Fibroblast of the conjunctiva (primary cell): ENCODE measurements around the gene GLRX5.

Source experiments
- DNase-seq: peaks from one replicate; pipeline ENCODE4 v3.0.0-alpha.2; 2010; ENCODE audit warnings: low read depth

The GLRX5 gene

DNA sequence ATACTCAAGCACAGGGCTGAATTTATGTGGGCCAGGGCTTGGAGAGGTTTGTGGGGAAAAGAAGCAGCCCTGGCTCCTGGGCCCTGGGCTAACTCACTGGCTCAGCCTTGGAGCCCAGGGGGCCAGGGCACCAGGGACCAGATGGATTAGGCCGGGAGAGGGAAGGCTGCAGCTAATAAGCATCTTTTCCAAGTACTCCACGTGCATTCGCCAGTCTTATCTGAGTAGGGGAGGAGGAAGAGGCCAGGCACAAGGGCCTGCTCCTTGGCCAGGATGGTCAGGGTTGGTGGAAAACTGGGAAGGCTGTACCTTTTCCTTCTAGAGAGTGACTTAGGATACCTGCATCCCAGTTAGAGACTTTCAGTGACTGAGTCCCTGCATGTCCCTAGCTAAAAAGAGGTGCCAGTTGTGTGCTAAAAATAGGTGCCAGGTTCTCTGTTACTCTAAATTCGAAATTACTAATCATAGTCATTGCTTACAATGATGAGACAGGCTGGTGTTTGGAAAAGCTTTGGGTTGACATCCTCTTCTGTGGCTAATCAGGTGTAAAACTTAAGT lies 1.3 kb downstream of the GLRX5 start:
- no peak for DNase-seq

DNA sequence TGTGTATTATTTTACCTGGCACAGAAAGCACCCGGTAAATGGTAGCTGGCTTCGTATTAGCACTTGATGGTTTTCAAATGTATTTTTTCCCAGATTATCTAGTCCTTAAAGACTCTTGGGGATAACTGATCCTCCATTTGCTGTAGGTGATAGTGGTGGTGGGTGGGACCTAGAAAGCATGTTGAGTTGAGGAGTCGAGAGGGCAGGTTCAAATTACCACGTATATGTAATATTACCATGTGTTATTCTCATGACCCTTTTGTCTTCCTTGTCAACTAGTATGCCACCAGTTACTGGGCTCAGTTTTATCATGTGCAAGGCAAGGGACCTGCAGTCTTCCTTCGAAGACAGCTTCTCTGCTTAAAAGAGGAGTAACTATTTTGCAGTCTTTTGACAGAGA lies 1.8 kb downstream of the GLRX5 start:
- DNase-seq, result no peak

DNA sequence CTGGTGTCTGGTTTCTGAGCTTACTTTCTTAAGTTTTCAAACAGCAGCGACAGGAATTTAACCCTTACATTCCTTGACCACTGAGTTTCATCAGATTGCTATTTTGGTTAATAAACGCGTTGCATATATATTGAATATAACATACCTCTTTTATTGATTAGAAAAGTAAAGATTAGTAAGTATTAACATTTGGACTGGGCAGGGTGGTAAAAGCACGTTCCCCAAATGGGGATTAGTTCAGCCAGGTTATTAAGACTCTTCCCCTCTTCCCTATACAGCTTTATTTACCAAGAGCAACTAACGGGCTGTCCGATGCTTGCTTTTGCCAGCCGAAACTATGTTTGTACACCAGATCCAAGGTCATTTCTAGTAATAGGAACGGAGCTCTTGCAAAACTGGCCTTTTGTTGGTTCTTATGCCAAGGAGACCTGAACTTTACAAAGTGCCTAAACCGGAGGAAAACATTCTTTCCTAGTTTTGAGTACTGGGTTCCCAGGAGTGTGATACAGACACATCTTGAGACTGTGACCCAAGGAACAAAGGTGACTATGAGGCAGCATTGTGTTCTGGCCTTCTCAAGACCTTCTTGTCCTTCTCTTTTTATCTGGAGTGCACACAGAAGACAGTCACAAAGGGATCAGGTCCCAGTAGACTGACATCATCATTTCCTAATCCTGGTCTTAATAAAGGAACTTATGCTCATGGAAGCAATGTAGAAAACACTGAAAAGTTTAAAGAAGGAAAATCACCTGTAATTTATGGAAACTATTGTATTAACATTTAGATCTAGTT lies 2.6 kb downstream of the GLRX5 start:
- DNase-seq, result no peak

GRCh38 chr14:95538801-95539509 lies 4.1 kb downstream of the GLRX5 start:
- DNase-seq, result no peak

DNA sequence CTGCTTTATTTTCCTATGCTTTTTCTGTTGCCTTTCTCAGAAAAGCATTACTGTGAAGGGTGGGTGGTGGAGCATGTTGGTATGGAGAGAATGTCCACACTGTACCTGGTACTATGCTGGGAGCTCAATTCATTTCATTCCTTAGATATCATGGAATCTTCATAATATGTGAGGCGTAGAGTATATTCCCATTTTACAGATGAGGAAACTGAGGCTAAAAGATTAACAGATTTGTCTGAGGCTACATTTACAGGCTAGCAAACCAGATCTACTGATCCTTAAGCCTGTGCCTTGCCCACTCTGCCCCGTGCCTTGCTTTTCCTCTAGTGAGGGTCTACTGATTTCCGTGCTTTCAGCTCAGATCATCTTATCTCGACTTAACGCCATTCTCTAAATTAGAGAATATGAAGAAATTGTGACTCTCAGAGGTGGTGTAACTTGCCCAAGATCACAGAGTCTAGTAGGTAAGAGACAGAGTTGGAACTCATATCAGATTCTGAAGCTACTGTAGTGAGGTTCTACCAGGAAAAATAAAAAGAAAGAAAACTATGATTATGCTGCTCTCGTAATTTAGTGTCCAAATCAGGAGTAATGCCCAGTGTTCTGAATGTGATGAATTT lies 5.5 kb downstream of the GLRX5 start:
- no peak for DNase-seq

DNA sequence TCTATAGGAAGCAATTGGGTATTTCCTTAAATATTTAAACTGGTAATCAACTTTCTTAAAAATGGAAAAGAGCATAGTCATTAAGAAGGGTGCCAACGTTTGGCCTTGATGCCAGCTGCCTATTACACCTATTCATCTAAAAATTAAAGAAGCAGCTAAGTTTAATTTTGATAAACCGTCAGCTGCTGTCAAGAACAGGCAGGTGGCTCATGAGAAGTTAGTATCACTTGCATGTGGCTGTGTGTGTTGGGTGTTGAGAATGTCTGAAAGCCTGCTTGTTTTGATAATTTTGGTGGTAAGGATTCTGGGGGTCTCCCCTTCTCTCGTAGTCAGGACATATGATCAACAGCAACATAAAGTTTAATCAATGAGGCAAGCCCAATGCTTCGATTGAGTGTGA lies 6.5 kb downstream of the GLRX5 start:
- no peak for DNase-seq

DNA sequence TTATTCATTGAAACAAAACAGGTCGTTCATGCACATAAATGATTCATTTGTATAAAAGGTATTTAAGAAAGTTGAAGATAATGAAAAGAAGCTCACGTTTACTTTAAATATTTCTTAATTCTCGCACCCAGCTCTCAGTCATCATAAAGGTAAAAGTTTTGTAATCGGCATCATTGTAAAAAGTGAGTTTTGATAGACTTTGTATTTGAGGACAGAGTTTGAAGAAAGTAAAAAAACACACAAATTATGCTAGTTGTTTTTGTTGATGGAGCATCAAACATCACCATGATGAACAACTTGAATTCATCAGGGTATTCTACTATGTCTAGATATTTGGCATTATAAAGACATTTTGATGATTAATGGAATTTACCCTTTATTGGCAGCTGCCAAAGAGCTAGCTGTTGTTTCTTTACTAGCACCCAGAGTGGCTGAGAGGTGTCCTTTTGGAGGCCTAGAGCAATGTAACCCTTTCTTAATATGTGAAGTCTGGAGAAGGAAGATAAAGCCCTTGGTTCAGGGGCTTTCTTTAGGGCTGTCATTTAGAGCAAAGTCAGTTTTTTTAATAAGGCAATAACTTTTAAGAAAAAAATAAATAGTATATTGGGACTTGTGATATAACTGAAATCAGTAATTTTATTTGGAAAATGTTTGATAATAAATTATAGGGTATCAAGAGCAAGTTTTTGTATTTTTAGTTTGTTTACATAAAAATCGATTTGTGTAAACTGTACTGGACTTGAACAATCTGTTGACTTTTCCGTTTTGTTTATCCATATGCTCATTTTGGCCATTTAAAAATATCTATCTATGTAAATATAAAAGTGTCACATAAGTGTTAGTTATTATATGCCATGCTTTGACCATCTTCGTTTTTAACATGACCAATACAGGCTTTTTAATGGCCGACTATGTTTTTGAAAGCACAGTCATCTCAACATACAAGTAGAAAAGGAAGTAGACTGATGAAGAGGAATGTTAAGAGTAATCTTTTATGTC lies 7.4 kb downstream of the GLRX5 start:
- DNase-seq, result no peak

- no peak for DNase-seq
Observed at GRCh38 chr14:95543021-95543420, 8.2 kb downstream of the GLRX5 start.

- DNase-seq, result no peak
Observed at GRCh38 chr14:95544588-95544987, 9.7 kb downstream of the GLRX5 start.

- DNase-seq, result peak; percentile 76
Observed at GRCh38 chr14:95545515-95546168, 10.8 kb downstream of the GLRX5 start.

DNA sequence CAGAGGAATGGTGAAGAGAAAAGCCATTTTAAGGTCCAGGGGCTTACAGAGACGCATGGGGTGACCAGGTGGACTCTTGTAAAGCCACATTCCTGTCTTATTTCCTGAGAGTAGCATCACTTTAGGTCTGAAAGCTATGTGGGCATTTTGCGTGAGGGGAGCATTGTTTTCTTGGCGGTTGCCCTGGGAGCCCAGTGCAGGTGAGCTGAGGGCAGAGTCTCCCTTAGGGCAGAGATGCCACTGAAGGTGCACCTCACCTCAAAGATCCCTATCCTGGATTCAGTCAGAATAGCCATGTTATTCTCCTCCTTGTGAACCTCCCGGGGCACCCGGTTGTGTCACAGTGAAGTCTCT lies 12.4 kb downstream of the GLRX5 start:
- DNase-seq, result no peak

- DNase-seq, result no peak
Observed at GRCh38 chr14:95547626-95548327, 12.9 kb downstream of the GLRX5 start.

DNA sequence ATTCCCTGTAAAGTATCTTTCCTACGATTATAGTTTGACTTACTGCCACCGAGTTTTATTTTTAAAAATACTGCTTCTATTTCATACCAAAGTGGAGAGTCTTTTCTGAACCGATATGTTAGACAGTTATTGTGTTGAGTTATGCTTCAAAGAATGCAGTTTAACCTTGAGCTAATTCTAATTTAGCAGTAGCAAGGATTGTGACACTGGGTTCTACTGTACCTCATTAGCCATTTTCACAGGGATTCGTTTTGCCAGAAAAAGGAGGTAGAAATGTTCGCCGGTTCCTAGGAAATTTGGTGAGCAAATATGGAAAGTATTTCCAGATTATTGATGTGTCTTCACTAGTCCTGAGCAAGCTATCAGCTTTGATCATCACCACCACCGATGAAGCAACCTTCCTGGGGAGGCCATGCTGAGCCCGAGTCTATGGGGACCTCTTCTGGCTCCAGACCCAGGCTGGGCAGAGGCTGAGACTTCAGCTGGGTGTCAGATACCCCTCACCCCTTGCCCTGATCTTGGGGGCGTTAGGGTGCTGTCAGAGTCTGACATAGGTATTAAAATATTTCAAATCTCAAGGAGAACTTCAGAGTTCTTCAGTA lies 13.6 kb downstream of the GLRX5 start:
- DNase-seq, result no peak

DNA sequence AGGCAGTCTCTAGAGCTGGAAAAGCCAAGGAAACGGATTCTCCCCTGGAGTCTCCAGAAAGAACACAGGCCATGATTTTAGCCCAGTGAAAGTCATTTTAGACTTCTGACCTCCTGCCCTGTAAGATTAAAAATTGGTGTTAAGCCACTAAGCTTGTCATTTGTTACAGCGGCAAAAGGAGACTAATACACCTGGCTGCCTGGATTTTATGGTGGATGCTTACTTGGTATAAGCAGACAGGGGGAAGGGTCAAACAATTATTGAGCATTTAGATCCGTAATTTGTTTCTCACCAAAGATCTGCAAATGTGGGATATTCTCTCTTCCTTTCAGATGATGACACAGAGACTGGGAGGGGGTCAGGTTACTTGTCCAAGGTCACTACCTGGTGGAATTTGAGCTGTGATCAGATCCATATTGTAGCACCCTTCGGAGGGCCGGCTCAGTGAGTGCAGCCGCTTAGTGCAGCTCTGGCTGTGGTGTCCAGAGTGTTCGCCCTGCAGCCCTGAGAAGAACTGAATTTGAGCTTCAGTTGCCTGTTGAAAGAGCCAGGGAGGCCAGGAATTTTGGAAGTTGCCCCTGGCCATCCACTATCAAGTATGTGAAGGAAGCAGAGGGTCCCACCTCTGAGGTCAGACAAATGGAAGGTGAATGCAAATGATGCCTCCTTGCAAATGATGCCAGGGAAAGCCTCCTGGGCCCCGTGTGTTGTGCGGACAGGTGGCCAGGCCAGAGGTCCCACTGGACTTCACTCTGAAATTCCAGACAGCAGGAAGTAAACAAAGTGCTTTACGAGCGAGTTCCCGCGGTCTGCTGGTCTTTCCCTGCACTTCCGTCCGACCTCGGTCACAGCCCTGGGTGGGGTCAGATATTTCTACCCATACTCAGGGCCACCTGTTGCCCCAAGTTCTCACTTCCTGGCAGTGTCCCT lies 15.1 kb downstream of the GLRX5 start:
- no peak for DNase-seq

- no peak for DNase-seq
Observed at GRCh38 chr14:95551435-95551834, 16.6 kb downstream of the GLRX5 start.

DNA sequence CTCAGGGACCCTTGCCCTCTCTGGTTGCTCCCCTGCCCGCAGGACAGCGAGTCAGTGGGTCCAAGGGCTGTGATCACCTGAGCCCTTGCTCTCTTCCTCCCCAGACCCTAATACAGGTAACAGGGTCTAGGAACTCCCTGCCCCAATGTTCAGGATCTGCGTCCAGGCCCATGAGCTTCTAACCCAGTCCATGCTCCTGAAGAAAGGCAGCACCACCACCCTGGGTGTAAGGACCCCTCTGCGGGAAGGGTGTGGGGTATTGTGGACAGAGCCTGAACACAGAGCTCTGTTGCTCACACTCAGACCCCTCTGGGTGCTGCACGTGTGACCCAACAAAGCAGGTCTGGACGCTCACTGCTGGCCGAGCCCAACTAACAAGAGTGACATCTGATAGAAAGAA lies 18.3 kb downstream of the GLRX5 start:
- DNase-seq, result no peak

DNA sequence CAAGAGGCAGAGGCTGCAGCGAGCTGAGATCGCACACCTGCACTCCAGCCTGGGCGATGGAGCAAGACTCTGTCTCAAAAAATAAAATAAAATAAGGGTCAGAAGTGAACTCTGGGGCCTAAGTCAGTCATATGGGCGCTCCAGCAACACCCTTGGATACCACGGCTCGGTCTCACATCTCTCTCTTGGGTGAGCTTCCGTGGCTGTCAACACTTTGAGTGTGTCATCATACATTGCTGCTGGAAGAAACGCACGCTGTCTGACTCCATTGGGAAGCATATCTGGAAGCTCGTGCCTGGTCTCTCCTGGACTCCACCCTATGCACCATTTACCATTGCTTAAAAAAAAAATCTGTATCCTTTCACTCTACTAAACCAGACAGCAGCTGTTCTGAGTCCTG lies 20.2 kb downstream of the GLRX5 start:
- DNase-seq, result no peak

DNA sequence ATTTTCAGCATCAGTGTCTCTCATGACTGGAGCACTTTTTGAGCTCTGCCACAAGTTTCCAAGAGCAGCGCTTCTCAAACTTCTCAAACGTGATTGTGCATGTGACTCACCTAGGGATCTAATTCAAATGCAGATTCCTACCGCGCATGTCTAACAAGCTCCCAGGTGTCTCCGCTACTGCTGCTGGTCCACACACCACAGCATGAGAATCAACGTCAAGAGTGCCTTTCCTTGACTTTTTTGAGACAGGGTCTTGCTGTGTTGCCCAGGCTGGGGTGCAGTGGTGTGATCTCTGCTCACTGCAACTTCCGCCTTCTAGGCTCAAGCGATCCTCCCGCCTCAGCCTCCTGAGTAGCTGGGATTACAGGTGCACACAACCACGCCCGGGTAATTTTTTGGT lies 22.4 kb downstream of the GLRX5 start:
- no peak for DNase-seq

DNA sequence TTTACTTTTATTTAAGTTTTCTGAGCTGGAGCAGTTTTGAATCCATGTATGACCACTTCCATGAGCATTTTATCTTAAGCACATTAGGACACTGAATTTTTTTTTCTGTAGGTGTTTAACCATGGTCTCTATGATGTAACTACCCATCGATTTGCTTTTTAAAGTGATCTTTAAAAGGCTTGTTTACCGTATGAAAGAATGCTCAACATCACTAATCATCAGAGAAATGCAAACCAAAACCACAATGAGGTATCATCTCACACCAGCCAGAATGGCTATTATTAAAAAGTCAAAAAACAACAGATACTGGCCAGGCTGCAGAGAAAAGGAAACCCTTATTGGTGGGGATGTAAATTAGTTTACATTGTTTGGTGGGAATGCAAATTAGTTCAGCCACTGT lies 23.0 kb downstream of the GLRX5 start:
- no peak for DNase-seq
